ENCODE data around the gene FBXO9. TPM values are rescaled to one million over a fixed set of nuclear protein-coding genes. Genes with fewer than 3 reads are reported as not detected.

FBXO9 gene
- total RNA-seq, 1 donor from 2014 or later: 54.7 TPM

DNA sequence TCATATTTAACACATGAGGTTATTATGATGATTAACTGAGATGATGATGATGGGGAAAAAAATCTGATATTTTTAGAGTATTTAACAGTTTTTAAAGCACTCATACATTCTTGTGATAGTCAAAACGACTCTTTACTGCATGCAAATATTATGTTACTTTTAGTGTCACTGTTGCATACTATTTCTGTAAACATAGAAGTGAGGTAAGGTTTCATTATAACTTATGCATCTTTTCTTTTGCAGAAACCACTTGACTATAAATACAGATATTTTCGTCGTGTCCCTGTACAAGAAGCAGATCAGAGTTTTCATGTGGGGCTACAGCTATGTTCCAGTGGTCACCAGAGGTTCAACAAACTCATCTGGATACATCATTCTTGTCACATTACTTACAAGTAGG lies 30.1 kb downstream of the FBXO9 start:
- DNase-seq: no peak

DNA sequence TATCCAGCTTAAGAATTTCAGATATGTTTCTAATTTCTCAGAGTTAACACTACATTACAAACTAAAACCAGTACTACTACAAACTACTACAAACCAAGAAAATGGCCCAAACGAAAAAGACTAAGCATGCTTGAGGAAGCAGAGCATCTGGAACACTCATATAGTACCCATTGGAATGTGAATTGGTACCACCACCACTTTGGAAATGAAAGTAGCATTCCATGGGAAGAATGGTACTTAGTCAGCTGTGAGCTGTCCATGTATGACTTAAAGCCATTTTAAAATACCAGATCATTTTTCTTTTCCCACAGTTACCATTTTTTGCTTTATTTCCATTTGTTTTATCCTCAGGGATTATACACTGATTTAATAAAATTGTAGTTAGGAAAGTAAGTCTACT lies 30.5 kb downstream of the FBXO9 start:
- no peak for DNase-seq

GRCh38 chr6:53100561-53100960 lies 35.4 kb downstream of the FBXO9 start:
- no peak for DNase-seq

GRCh38 chr6:53101006-53101405 lies 35.8 kb downstream of the FBXO9 start:
- DNase-seq: no peak

- DNase-seq: no peak
Observed at GRCh38 chr6:53103993-53104675, 38.9 kb downstream of the FBXO9 start.

GRCh38 chr6:53104916-53105315 lies 39.7 kb downstream of the FBXO9 start:
- no peak for DNase-seq

DNA sequence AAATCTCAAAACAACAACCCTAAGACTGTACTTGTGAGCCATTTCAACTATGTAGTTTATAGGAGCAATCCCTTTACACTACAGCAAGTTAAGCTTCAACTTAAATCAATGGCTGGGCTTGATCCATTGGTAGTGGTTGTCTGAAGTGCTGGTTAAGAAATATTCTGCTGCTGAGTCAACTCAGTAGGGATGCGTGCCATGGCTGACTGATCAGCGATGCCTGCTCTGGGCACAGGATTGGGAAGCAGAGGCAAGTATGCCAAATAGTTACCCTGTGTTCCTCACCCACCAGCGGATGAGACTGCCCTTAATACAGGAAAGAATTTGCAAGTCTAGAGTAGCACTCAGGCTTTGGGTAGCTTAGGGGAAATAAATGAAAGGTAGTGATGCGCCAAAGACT lies 41.9 kb downstream of the FBXO9 start:
- DNase-seq: no peak

- DNase-seq: no peak
Observed at GRCh38 chr6:53109612-53110011, 44.4 kb downstream of the FBXO9 start.

DNA sequence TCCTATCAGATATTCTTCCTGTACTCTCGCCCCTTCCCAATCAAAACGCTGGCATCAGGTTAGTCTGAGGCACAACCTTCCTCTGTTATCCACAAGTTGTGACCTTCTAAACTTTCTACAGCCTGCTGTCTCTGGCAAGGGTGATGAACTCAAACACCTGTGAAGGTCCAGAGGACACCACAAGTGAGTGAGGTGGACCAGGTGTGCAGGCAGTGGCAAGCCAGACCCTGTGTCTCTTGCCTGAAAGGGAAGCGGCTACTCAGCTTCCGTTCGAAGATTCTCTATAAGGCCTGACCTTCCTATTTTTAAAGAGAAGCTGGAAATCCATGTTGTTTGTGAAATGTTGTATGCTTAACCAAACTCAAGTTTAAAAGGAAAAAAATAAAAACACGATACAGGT lies 46.7 kb downstream of the FBXO9 start:
- no peak for DNase-seq

DNA sequence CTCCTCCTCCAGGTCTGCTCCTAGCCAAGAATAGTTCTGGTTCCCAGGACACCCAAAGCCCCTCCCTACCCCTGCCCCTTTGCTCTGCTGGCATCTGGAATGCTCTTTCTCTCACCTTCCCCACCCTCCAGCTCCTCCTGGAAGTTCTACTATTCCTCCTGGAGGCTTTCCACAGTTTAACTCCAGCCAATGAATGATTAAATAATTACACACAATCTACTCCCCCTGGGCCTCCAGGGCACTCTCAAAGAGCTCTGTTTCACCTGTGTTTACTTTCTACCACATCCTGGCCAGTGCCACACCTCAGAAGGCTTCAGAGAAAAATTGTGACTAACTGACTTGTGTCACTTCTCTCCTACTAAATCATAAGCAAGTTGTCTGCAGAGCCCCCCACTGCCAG lies 47.2 kb downstream of the FBXO9 start:
- DNase-seq: no peak

DNA sequence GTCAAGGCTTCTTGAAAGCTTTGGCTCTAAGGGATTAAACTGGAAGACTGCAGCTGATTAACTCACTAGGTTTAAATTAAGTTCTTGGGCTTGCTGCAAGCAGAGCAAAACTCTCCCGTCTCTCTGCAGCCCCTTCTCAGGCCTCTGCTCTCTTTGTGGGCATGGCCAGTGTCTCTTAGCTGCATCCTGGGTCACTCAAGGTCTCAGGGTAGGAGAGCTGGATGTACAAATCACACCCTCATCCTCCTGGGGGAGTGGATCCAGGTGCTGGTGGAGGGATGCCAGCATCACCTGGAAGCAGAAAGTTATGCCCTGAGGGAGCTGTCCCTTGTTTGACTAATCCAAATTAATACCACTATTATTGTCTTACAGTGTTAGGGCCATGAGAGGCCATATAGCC lies 47.7 kb downstream of the FBXO9 start:
- DNase-seq: no peak

DNA sequence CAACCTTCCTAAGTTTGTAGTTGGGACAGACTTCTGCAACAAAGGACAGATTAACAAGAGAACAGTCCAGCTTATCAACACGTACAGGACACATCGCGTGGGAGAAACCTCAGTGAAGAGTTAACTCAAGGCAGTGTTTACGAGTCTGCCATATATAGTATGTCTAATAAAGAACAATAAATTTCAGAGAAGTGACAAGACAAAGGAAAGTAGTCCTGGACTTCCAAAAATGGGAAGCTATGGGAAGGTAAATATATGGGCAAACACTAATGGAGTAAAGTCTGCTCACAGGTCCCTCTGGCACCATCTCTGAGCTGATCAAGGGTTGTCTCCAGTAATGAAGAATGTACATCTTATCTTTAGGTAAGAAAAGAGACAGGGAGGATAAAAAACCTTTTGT lies 48.5 kb downstream of the FBXO9 start:
- DNase-seq: no peak

GRCh38 chr6:53115113-53115512 lies 49.9 kb downstream of the FBXO9 start:
- no peak for DNase-seq

- no peak for DNase-seq
Observed at GRCh38 chr6:53115741-53116140, 50.5 kb downstream of the FBXO9 start.

GRCh38 chr6:53119349-53119748 lies 54.1 kb downstream of the FBXO9 start:
- no peak for DNase-seq

DNA sequence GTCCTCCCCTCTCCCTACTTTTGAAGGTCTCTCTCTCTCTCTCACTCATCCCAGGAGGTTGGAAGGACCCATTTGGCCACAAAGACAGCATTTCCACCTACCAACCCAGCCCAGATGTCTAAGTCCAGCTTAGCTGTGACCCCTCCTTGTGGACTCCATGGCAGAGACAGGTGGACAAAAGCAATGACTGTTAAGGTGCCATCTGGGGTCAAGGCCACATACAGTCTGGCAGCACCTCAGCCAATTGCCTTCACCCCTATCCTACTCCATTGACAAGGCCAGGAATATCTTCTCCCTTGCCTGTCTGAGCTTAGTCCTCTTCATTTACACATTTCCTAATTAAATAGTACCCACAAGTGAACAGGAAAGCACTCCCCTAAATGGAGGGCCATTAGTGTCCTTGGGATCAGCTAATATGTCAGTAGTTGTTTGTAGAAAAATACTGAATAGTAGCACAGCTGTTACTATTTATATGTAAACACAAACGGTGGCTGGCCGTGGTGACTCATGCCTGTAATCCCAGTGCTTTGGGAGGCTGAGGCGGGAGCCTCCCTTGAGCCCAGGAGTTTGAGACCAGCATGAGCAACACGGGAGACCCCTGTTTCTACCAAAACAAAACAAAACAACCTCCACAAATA lies 54.7 kb downstream of the FBXO9 start:
- DNase-seq: no peak

DNA sequence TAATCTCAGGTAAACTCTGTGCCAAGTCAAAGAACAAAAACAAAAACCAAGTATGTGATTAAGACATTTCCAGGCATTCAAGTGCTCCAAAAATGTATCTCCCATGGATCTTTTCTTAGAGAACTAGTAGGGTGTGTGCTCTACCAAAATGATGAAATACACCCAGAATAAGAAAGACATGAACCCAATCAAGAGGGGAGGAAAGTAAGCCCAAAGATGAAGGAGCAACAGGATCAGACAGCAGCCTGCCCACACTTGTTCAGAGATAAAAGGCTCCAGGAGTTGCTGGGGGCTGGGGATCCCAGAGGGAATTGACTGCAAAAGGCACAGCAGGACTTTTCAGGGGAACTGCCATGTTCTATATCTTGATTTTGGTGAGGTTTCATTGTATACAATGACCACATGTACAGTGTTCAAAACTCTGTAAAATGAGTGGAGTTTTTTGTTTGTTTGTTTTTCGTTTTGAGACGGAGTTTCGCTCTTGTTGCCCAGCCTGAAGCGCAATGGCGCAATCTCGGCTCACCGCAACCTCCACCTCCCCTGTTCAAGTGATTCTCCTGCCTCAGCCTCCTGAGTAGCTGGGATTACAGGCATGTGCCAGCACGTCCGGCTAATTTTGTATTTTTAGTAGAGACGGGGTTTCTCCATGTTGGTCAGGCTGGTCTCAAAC lies 59.1 kb downstream of the FBXO9 start:
- DNase-seq: no peak

DNA sequence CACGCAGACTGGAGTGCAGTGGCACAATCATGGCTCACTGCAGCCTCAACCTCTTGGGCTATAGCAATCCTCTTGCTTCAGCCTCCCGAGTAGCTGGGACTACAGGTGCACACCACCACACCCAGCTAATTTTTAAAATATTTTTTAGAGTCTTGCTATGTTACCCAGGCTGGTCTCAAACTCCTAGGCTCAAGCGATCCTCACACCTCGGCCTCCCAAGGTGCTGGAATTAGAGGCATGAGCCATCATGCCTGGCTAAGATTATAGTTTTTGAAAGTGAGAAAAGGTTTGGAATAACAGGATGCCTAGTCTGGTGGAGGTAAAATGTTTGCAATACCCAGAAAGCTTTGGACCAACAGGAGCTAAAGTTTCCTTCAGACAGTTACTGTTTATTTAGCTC lies 60.1 kb downstream of the FBXO9 start:
- DNase-seq: no peak

DNA sequence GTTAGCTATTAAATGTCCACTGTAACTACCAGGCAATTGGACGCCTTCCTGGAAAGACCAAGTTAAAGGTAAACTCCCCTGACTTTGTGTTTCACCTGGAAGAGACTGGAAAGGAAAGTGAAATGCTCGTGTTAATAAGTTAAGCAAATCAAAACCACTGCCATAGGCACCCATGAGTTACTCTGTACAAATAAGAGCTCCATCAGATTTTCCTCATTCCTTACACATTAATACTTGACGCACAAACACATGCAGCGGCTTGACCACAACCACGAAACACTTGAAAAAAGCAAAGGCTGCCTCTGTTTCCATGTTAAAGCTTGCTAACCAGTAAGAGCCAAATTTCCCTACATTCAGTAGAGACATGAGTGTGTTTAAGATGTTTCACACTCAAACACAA lies 63.6 kb downstream of the FBXO9 start:
- DNase-seq: no peak

- DNase-seq: no peak
Observed at GRCh38 chr6:53130569-53131290, 65.5 kb downstream of the FBXO9 start.

GRCh38 chr6:53133961-53134360 lies 68.8 kb downstream of the FBXO9 start:
- no peak for DNase-seq

DNA sequence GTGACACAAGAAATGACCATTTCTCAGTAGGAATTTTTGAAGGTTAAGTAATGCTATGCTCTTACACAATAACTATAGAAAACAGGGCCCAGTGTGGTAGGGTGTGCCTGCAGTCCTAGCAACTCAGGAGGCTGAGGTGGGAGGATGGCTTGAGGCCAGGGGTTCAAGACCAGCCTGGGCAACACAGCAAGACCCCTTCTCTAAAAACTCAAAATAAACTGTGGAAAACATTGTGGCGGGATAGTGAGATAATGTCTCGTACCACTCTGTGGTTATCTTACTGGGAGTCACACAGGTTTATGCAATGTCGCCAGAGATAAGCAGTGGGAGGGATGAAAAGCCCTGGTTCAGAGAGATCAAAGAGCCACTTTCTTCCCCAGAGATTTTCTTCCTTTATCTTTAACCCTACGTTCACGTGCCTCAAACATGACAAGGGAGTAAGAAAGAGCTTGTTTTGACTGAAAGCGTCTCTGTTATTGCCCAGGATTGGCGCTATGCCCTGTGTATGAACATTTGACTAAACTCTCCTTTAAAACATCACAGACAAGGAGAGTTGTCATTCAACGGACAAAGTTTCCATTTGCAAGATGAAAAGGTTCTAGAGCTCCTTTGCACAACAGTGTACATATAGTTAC lies 69.5 kb downstream of the FBXO9 start:
- no peak for DNase-seq

All from occipital lobe (tissue), 2 donors.